HG02571 (cell line): ENCODE measurements around the gene EFCAB13.
A peak's percentile ranks its signal among the peaks of the same experiment; 100 is the strongest.
"Not testable (repeated sequence)": the region's sequence is repeated elsewhere in the genome, so short reads cannot be mapped to it uniquely, and the experiment has no call there.

Experiments
- ATAC-seq: cut with Tn5 transposase; IDR thresholded peaks from one replicate; pipeline ENCODE4 v1.9.1; 2021; ENCODE audit warnings: mild to moderate bottlenecking, moderate library complexity; ENCODE audit not compliant: unreplicated experiment

The EFCAB13 gene

DNA sequence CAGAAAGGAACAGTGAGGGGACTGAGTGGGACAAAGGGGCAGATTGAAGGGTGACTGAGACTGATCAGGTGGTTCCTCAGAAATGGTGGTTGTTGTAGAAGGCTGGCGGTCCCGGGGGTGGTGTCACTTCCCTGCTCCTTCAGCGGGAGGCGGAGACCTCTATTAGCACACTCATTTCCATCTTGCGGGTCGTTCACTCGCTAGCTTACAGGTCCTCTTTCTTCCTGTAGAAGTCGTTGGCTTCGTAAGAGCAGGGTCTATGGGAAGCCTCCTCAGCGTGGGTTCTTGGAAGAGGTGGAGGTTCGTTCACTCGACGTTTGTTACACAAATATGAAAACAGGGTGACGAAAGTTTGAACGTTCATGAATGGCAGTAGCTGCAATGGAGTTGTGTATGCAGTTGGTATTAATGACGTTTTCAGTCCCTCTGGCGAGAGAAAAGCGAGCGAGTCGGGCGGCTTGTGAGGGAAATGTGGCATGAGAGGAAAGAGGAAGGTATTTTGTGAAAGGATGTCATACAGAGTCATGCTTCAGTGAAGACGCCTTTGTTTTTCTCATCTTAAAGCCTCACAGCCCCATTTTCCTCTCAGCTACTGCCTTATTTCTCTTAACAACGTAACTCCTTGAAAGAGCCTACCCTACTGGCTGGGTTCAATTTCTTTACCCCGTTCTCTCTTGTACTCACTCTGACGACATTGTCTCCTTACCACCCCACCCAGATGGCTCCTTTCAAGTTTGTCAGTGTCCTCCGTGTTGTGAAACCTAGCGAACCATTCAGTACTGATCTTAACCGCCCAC, 667 bp downstream of the EFCAB13 start:
- peak; percentile 32 for ATAC-seq

- no peak for ATAC-seq
Measured at GRCh38 chr17:47325176-47325575, 1.4 kb downstream of the EFCAB13 start.

DNA sequence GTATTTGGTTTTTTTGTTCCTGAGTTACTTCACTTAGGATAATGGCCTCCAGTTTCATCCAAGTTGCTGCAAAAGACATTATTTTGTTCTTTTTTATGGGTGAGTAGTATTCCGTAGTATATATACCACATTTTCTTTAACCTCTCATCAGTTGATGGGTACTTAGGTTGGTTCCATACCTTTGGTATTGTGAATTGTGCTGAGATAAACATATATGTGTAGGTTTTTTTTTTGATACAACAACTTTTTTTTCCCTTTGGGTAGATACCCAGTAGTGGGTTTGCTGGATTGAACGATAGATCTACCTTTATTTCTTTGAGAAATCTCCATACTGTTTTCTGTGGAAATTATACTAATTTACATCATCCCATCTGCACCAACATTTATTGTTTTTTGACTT, 6.8 kb downstream of the EFCAB13 start:
- no peak for ATAC-seq

DNA sequence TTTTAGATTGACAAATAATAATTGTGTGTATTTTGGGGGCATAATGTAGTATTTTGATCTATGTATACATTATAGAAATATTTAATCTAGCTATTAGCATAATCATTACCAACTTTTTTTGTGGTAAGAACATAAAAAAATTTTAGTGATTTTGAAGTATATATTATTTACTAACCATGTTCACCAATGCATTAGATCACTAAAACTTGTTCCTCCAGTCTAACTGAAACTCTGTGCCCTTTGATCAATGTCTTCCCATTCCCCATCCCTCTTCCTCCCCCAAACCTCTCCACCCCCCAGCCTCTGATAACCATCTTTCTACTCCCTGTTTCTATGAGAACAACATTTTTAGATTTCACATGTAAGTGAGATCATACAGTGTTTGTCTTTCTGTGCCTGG, 8.5 kb downstream of the EFCAB13 start:
- no peak for ATAC-seq

GRCh38 chr17:47335101-47335936, 11.6 kb downstream of the EFCAB13 start:
- ATAC-seq, result no peak

DNA sequence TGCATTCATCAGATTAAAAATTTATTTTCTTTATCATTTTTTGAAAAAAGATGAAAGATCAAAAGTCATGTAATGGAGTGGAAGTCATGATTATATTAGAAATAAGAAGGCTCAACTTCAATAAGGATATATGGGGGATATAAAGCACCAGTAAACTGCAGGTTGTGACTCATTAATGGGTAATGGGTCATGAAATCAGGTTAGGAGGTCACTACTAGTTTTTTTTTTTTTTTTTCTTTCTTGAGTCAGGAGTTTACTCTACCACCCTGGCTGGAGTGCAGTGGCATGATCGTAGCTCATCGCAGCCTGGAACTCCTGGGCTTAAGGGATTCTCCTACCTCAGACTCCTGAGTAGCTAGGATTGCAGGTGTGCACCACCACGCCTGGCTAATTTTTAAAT, 14.3 kb downstream of the EFCAB13 start:
- ATAC-seq, result no peak

DNA sequence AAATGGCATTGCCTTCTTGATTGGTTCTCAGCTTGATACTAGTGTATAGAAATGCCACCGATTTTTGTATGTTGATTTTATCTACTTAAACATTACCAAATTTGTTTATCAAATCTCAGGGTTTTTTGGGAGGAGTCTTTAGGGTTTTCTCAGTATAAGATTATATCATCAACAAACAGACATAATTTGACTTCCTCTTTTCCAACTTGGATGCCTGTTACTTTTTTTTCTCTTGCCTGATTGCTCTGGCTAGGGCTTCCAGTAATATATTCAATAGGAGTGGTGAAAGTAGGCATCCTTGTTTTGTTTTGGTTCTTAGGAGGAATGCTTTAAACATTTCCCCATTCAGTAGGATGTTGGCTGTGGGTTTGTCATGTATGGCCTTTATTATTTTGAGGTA, 29.1 kb downstream of the EFCAB13 start:
- no peak for ATAC-seq

DNA sequence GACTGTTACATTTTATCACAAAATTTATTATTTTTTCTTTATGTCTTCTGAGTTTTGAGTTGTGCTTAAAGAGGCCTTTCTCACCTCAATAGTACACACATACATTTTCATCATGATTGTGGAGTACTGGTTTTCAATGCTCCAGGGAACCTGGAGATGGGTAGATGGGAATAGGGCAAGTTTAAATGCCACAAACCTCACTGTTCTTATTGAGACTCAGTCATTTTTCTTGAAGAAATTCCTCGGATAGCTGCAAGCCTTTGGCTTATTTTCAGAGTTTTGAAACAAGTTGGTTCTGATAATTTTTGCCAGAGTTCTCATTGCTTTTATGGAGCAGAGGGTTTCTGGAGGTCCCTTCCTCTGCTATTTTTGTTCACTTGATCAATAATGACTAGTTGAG, 34.9 kb downstream of the EFCAB13 start:
- no peak for ATAC-seq

DNA sequence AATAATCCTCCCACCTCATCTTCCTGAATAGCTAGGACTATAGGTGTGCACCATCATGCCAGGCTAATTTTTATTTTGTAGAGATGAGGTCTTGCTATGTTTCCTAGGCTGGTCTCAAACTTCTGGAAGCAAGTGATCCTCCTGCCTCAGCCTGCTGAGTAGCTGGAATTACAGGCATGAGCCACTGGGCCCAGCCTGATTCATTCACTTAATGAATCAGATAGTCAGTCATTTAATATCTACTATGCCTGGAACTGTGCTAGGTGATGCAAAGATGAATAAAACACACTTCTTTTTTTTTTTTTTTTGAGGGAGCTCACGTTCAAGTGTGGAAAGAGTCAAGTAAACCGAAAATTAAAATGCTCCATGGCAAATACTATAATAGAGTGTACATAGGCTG, 39.4 kb downstream of the EFCAB13 start:
- ATAC-seq, result no peak

- ATAC-seq, result no peak
Measured at GRCh38 chr17:47367257-47367656, 43.5 kb downstream of the EFCAB13 start.

DNA sequence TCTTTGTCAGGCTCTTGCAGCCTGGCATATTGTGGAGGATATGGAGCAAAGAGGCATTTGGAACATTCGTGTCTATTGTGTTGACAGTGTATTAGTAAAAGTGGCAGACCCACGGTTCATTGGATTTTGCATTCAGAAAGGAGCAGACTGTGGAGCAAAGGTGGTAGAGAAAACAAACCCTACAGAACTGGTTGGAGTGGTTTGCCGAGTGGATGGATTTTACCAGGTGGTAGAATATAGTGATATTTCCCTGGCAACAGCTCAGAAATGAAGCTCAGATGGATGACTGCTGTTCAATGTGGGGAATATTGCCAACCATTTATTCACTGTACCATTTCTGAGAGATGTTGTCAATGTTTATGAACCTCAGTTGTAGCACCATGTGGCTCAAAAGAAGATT, 44.5 kb downstream of the EFCAB13 start:
- ATAC-seq, result no peak

DNA sequence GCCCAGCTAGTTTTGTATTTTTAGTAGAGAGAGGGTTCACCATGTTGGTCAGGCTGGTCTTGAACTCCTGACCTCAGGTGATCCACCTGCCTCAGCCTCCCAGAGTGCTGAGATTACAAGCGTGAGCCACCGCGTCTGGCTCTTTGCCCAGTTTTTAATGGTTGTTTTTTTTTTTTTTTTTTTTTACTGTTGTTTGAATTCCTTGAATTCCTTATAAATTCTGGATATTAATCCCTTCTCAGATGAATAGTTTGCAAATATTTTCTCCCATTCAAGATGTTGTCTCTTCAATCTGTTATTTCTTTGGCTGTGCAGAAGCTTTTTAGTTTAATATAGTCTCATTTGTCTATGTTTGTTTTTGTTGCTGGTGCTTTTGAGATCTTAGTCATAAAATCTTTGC, 47.1 kb downstream of the EFCAB13 start:
- ATAC-seq, result not testable (repeated sequence)

DNA sequence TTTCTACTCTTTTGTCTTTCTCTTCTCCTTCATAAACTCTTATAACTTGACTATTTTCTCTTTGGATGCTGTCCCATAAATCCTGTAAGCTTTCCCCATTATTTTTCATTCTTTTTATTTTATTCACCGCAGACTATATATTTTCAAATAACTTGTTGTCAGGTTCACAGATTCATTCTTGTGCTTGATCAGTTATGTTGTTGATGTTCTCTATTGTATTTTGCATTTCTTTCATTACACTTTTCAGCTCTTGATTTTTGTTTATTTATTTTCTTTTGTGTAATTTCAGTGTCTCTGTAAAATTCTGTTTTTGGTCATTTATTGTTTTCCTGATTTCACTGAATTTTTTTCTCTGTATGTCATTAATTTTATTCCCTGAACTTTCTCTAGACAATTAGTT, 49.2 kb downstream of the EFCAB13 start:
- no peak for ATAC-seq

DNA sequence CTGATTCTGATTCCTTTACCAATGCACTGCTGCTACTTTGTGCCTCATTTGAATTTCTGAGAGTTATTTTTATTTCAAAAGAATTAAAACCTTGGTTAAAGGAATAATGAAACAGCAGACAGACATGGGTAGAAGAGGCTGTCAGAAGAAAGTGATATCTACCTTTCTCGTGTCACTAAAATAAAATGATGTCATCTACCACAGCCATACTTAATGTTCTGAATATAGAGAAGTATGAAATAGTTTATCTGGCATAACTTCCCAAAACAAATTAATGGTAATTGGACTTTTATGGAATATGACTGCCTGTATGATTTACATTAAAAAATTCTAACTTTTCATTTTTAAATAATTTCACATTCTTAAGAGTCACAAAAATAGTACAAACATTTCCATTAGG, 52.5 kb downstream of the EFCAB13 start:
- no peak for ATAC-seq

DNA sequence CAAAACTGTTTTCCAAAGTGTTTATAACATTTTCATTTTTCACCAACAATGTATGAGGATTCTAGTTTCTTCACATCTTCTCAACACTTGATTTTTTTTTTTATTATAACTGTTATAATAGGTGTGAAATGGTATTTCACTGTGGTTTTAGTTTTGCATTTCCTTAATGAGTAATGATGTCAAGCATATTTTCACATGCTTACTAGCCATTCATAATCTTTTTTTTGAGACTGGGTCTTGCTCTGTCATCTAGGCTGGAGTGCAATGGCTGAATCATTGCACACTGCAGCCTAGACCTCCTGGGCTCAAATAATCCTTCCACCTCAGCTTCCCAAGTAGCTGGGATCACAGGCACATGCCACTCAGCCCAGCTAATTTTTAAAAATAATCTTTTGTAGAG, 65.1 kb downstream of the EFCAB13 start:
- no peak for ATAC-seq

- not testable (repeated sequence) for ATAC-seq
Measured at GRCh38 chr17:47397532-47398128, 73.9 kb downstream of the EFCAB13 start.

DNA sequence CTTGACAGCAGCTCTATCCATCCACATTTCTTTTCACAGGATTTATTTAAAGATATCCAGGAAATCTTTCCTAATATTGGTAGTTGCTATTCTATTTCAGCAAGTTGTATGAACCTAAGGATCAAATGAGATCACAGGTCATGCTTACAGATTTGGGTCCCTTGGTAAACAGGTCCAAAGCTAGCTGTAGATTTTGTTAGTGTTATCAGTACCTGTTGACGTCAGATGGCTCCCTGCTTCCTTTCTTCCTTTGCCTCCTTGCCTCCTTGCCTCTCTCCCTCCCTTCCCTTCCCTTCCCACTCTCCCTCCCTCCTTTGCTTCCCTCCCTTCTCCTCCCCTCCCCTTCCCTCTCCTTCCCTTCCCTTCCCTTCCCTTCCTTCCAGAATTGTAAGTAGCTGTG, 76.6 kb downstream of the EFCAB13 start:
- no peak for ATAC-seq

DNA sequence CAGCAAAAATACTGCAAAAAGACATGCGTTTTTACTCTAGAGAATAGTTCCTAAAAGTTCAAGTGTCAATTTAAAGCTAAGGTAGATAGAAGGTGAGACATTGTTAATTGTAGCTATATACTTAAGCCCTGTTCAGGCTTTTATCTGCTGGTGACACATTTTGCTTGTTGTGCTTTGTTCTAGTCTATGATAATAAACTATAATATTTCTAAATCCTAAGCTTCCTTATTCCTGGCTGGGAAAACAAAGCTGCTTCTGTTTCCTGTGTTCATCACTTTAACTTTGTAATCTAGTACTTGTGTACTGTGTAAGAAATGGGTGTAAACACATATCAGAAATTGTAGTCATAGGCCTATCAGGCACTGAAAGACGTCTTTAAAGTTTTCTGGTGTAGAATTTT, 77.3 kb downstream of the EFCAB13 start:
- ATAC-seq, result no peak

DNA sequence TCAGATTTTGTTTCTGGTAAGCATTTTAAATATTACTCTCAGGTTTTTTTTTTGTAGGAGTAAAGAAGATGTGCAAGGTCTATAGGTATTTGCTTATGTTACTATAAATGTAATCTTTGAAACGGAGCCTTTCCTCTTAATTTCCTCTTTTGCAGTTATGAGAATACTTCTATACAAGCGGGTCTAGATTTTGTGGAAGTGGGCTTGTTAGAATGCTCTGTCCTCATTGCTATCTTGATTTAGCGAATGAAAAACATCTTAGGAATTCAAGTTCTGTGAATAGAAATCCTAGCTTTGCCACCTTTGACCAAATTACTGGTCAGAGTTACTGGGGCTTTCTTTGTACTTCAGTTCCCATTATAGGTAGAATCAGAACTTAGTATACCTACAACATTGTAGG, 80.3 kb downstream of the EFCAB13 start:
- ATAC-seq, result no peak

GRCh38 chr17:47404875-47405274, 81.1 kb downstream of the EFCAB13 start:
- no peak for ATAC-seq

GRCh38 chr17:47413872-47414271, 90.1 kb downstream of the EFCAB13 start:
- ATAC-seq, result no peak

DNA sequence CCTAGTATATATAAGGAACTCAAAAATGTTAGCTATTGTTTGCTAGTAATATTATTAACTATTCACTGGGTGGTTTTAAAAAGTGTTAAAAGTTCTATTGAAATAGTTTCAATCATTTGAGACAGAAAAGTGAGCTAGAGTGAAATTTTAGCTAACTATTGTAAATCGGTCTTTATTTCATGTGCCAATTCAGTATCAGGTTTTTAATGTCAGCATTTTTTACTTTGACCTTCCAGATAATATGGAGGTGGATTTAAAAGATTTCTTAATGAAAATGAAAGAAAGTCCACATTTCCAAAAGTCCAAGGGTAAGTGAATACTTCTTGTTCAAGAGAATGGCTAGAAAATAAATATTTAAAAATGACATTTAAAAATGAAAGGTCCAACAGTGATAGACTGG, 90.9 kb downstream of the EFCAB13 start:
- no peak for ATAC-seq
